Tongue (tissue), 2 donors: ENCODE measurements around the gene IMP3. TPM values are rescaled to one million over a fixed set of nuclear protein-coding genes. Genes with fewer than 3 reads are reported as not detected.
A peak's percentile ranks its signal among the peaks of the same experiment; 100 is the strongest.

Experiments
- DNase-seq: peaks from one replicate; pipeline ENCODE4 v3.0.0-alpha.2; 2015
- total RNA-seq: library from RNA; depleted of rRNA; stranded (reverse); fragments of >200 nt; gene quantifications from one replicate; pipeline ENCODE4 v1.2.3, GENCODE V29; 2014

Gene IMP3
- total RNA-seq, 1 donor from 2014 or later, result 74.9 TPM

DNA sequence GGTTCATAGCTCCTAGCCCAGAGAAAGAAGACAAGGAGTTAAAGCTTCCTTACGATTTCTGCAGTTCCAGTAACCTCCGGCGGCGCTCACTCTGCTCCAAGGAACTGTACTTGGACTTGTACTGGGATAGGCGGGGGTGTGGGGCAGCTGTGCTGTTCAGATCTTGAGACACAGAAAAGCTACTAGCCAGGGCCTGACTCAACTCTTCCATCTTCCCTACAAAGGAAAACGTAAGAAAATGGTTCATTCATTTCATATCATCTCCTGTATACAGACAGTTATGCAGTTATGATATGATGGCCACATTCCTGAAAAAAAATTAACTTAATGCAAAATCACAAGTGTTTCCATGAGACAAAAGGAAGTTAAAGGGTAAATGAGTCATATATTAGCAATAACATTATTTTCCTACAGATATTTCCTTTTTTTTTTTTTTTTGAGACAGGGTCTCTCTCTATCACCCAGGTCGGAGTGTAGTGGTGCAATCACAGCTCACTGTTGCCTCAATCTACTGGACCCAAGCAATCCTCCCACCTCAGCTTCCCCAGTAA, 19.1 kb downstream of the IMP3 start:
- DNase-seq, result peak; percentile 78

DNA sequence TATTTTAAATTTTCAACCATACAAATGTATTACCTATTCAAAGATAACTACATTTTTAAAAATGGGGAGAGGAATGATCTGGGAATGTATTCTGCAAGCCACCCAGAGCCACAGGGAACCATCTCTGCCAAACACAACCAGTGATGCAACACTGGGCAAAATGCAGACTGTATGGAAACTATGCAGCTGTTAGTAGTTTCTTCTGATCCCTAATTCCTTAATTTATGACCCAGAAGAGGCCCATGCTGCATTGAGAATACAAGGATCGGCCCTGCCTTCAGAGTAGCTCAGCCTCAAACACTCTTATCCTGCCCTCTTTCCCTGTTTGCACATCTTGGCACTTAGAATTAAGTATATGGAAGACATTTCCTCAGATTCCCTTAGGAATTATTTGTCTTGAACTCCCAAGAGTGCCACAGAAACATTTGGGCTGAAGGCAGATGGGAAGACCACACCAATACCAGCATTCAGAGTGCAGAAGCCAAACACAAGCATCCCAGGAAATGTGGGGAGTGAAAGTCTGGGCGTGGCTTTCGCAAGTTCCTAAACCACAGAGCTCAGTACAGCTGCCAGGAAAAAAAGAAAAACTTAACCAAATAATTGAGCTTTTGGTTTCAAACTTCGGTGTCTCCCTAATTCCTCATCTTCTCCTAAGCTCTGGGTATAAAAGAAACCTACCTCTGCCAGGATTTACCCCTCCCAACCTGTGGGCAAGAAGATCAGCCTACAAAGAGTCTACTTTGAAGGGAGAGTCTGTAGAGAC, 19.8 kb downstream of the IMP3 start:
- DNase-seq, result peak; percentile 62

DNA sequence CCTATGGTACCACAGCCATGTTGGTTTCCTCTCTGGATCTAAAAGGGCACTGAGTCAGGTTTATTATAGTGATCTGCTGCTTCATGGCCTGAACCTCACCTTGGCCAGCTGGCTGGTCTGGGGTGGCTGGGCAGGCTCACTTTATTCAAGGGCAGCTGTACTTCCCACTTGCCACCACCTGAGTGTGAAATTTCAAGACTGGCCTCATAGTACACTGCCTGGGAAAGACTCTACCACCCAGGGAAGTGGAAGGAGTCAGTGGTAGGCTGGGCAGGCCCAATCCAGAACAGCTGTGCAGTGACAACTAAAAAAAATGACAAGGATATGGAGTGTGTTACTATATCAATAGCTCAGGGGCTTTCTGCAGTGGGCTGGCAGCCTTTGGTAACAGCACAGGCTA, 23.3 kb downstream of the IMP3 start:
- DNase-seq, result no peak

DNA sequence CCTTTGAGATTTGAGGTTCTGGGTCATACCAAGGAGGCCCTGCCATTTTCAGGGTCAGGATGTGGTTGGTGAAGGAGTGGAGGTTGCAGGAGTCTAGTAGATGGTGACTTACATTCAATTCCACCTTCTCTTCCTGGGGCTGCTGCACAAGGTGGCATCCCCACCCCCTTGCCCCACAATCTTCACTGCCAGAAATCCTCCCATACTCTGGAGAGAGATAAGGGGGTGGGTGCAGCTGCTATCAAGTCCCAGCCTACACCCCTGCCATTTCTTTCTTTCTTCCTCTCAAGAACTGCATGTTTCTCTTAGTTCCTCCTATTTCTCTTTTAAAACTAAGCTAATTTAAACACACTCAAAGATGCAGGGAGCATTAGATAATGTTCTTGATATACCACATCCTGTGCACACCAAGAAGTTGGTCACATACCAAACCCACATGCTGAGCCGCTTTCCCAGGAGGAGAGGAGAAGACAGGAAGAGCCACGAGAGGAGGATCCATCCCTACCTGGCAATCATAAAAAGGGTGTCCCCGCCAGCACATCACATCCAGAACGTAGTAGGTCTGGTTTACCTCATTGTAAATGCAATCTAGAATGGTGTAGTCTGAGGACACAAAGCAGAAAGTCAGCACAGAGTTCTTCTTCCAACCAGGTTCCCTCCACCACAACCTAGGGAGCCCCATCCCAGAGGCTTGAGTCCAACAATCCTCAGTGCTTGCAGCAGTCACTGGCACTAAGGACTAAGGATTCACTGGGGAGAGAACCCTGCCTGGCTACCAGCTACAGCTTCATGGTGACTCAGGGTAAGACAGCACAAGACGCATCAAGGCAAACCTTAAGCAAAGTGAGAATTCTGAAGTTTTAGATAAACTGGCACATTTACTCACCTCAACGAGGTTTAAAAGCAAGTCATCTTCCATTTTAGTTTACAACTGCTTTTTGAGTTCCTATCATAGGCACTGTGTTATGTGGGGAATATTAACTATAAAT, 33.0 kb downstream of the IMP3 start:
- DNase-seq, result no peak

DNA sequence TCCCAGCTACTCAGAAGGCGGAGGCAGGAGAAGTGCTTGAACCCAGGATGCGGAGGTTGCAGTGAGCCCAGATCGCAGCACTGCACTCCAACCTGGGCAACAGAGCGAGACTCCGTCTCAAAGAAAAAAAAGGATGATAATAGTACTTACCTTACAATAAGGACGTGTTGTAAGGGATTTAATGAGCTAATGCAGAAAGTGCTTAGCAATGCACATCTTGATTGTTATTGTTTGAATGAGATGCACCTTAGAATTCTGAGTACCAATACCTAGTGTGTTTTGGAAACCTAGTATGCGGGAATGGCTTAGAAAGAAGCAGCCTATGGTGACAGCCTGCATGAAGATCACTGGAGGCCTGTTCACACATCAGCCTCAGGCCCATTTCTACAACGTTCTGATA, 34.0 kb downstream of the IMP3 start:
- DNase-seq, result no peak

DNA sequence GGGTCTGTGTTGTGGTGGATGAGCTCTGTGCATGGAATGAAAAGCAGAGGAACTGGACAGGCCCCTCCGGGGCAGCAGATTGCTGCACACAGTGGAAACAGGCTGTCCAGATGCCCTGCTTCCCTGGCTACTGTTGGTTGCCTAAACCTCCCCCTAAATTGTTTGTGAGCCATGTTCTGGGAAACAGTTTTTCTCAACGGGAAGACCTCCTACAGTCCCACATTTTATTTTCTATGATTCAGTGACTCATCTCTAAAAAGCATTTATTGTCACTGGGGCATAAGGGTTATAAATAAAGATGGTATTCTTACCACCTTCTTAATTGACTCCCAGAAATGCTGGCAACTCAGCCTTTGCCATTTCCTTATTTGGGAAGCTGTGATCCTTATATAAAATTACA, 40.6 kb downstream of the IMP3 start:
- DNase-seq, result no peak

DNA sequence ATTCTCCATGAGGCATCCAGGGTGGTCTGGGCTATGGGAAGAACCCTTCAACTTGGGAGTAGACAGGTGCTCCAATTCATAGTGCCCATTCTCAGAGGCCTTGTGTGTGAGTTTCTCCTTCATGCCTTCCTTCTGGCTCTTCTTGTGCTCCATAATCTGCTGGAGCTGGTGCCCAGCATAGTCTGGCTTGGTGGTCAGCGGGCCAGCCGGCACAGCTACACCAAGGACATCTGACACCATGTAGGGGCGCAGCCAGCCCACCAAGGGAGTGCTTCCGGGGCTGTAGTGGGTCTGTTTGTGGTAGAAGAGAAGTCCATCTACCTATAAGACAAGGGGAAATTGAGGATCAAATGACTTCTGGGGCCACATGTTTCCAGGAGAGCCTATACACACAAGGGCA, 41.7 kb downstream of the IMP3 start:
- DNase-seq, result no peak

DNA sequence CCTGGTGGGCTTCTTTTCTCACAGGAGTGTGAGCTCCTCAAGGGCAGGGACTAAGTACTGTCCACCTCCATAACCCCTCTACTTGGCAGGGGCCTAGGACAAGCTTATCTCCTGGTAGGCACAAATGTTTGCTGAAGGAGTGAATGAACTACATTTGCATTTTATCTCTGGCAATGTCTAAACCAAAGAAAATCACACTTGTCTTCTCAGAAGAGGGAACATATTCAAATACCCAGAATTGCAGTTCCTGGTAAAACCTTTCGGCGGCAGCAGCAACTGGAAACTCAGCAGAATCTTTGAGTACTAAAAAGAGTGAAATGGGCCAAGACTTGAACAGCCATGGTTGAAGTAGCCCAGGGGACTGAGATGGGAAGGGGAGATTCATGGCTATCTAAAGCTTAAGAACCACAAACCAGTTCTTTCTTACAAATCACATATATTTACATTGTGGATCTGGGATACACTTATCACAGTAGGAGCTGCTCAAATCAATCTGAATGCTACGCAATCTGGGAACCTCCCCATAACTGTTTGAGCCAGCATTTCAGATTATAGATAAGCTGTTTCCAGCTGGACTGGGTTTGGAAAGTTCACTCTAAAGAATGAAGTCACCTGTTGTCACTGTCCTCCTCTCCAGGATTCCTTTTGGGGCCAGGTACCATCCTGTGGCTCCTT, 42.2 kb downstream of the IMP3 start:
- DNase-seq, result no peak

DNA sequence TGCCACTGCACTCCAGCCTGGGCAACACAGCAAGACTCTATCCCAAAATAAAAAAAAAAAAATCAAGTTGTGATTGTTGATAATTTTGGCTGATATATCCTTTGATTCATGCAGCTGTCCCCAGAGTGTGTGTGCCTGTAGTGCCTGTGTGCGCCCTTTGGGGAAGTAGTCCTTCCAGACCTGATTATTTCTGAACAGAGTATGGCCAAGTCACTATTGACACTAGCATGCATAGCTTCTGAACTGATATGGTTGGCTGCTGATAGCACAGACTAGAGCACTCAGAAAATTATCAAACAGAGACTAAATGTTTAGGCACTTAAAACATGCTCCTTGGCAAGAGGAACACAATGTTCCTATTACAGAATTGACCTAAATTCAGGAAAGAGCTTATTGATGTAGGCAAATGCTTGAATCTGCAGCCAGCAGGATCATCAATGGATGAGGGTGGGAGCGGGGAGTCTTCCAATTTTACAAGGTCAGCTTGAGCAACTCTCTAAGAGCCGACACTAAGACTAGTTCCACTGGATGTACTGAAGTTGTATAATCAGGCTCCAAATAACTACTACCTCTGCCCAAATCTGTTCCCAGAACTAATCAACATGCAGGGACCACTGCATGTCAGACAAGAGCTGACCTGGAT, 43.2 kb downstream of the IMP3 start:
- DNase-seq, result no peak

DNA sequence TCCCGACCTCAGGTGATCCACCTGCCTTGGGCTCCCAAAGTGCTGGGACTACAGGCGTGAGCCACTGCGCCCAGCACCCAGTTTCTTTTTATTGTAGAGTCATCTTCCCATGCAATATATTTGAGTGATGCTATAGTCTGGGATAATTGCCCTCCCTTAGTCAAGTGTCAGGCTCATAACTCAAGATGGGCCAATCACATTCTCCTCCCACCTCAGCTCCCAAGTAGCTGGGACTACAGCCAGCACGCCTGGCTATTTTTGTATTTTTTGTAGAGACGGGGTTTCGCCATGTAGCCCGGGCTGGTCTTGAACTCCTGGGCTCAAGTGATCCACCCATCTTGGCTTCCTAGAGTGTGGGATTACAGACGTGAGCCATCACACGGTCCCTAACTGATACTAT, 45.7 kb downstream of the IMP3 start:
- DNase-seq, result no peak

DNA sequence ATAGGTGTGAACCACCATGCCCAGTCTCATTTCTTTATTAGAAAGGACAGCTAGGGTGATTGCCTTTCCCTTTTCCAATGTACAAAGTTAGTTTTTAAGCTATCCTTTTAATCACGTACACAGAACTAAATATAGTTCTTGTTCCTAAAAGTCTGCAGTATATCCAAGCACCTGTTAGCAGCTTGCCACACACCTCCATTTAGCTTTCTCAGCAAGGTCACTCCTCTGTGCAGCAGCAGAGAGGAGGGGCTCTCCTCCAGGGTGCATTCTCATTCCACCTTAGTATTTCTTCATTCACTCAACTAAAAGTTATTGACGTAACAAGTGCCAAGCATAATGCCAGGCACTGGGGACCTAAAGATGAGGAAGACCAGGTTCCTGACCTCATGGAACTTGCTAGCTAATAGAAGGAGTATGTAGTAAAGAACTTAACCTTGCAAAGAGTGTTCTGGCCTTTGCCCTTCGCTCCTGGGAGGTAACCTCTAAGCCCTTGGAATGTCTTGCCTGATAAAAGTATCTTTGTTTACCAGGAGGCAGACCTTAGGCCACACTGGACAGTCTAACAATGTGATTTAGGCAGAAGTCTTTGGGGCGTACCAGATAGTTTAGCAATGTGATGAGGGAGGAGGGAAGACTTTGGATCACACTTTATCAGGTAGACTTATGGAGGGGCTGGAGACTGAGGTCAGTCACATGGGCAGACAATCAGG, 48.2 kb downstream of the IMP3 start:
- DNase-seq, result no peak

DNA sequence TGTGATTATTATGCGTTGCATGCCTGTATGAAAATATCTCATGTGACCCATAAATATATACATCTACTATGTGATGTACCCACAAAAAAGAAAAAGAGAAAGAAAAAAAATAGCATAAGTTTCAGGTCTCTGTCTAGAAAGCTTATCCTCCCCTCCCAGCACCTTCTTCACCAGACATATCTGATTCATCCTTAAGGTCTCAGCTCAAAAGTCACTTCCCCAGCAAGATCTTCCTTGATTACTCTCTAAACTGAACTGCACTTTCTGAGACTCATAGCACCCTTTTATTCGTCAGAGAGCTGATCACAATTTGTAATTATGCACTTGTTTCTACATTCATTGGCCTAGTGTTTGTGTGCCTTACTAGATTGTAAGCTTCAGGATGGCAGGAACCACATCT, 49.8 kb downstream of the IMP3 start:
- no peak for DNase-seq

Other genes starting within 250 kb of the IMP3 start
- 48.2 TPM for gene SIN3A, start 188.5 kb downstream of the IMP3 start, total RNA-seq
- gene PTPN9, start 60.9 kb downstream of the IMP3 start, total RNA-seq, result 22.9 TPM
- gene SNUPN, start 14.5 kb downstream of the IMP3 start, total RNA-seq, result 18.3 TPM
- 14.5 TPM for gene SNX33, start 7.7 kb upstream of the IMP3 start, total RNA-seq
- 246 TPM for gene CSPG4, start 72.6 kb upstream of the IMP3 start, total RNA-seq
- gene UBE2Q2, start 203.2 kb upstream of the IMP3 start, total RNA-seq, result 51.0 TPM